G401.6 (cell line): Measurements from ENCODE around the gene DPEP2.
"Not testable (repeated sequence)": the region's sequence is repeated elsewhere in the genome, so short reads cannot be mapped to it uniquely, and the experiment has no call there.

Source experiments
- FAIRE-seq: peaks from 2 replicates; lab custom pipeline; 2012; peaks lifted over from hg19 to GRCh38; lab: Jason Lieb, UNC

The DPEP2 gene, protein sequence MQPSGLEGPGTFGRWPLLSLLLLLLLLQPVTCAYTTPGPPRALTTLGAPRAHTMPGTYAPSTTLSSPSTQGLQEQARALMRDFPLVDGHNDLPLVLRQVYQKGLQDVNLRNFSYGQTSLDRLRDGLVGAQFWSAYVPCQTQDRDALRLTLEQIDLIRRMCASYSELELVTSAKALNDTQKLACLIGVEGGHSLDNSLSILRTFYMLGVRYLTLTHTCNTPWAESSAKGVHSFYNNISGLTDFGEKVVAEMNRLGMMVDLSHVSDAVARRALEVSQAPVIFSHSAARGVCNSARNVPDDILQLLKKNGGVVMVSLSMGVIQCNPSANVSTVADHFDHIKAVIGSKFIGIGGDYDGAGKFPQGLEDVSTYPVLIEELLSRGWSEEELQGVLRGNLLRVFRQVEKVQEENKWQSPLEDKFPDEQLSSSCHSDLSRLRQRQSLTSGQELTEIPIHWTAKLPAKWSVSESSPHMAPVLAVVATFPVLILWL

DNA sequence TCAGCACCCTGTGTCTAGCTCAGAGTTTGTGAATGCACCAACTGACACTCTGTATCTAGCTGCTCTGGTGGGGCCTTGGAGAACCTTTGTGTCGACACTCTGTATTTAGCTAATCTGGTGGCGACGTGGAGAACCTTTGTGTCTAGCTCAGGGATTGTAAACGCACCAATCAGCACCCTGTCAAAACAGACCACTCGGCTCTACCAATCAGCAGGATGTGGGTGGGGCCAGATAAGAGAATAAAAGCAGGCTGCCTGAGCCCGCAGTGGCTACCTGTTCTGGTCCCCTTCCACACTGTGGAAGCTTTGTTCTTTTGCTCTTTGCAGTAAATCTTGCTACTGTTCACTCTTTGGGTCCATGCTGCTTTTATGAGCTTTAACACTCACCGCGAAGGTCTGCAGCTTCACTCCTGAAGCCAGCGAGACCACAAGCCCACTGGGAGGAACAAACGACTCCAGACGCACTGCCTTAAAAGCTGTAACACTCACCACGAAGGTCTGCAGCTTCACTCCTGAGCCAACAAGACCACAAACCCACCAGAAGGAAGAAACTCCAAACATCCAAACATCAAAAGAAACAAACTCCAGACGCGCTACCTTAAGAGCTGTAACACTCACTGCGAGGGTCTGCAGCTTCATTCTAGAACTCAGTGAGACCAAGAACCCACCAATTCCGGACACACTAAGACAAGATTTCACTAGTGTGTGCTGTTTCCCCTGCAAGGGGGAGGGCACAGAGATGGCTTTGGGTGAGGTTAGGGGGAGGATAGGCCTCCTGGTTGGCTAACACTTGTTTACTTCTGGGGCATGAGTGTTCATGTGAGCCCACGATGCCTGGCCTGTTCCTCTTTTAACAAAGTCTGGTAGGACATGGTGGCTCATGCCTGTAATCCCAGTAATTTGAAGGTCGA lies at the start of gene DPEP2:
Gene DPEP2 (minus strand): TSS at position 706 of the 910 bp plus-strand sequence. CDS start 6,272 bp downstream, outside the sequence.
- not testable (repeated sequence) for FAIRE-seq

DNA sequence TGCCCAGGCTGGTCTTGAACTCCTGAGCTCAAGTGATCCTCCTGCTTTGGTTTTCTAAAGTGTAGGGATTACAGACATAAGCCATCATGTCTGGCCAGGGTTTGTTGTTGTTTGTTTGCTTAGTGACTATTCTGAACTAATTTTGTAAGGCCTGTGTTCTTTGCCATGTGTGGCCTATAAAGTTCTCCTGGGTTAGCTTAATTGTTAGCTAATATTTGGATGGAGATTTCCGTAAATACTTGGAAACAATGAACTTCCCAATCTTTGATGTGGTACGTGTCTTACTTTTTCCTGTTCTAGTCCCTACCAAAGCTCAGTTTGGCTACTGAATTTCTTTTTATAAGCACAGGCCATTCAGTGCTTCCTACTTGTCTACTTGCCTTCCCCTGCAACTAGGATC lies 48.7 kb upstream of the DPEP2 start:
- FAIRE-seq = no peak

DNA sequence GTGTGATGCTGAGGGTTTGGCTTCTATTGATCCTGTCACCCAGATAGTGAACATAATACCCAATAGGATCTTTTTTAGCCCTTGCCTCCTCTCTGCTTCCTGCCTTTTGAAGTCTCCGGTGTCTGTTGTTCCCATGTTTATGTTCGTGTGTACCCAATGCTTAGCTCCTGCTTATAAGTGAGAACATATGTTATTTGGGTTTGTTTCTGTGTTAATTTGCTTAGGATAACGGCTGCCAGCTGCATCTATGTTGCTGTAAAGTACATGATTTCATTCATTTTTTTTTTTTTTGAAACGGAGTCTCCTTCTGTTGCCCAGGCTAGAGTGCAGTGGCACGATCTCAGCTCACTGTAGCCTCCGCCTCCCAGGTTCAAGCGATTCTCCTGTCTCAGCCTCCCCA lies 46.8 kb upstream of the DPEP2 start:
- no peak for FAIRE-seq

DNA sequence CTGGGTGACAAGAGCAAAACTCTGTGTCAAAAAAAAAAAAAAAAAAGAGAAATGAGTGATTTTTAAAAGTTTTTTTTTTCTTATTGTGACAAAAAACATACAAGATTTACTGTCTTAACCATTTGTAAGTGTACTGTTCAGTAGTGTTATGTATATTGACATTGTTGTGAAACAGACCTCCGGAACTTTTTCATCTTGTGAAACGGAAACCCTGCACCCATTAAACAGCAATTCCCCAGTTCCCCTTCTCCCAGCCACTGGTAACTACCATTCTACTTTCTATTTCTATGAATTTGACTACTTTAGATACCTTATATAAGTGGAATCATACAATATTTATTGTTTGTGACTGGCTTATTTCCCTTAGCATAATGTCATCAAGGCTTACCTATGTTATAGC lies 42.5 kb upstream of the DPEP2 start:
- FAIRE-seq = no peak

DNA sequence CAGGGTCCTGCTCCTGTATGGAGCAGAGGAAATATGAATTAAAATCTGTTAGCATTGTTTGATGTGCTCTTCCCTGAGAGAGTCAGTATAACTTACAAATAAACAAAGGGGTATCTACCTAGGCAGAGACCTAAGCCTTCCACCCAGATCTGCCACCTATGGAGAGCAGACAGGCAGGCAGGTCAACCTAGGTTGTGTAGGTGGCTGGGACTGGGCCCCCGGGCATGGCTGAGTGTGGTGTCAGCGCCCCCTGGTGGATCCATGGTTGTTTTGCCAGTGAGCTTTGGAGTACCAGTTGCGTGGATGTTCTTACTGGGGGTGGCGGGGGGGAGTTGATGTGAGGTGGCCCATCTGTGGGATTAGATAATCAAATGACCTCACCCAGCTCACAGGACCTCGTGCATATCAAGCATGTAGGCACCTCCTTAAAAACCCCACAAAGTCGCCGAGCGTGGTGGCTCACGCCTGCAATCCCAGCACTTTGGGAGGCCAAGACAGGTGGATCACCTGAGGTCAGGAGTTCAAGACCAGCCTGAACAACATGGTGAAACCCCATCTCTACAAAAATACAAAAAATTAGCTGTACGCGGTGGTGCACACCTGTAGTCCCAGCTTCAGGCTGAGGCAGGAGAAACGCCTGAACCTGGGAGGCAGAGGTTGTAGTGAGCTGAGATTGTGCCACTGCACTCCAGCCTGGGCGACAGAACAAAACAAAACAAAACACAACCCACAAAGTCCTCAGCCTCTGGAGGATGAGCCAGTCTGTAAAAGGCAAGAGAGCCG lies 41.4 kb upstream of the DPEP2 start:
- FAIRE-seq = peak; percentile 8

DNA sequence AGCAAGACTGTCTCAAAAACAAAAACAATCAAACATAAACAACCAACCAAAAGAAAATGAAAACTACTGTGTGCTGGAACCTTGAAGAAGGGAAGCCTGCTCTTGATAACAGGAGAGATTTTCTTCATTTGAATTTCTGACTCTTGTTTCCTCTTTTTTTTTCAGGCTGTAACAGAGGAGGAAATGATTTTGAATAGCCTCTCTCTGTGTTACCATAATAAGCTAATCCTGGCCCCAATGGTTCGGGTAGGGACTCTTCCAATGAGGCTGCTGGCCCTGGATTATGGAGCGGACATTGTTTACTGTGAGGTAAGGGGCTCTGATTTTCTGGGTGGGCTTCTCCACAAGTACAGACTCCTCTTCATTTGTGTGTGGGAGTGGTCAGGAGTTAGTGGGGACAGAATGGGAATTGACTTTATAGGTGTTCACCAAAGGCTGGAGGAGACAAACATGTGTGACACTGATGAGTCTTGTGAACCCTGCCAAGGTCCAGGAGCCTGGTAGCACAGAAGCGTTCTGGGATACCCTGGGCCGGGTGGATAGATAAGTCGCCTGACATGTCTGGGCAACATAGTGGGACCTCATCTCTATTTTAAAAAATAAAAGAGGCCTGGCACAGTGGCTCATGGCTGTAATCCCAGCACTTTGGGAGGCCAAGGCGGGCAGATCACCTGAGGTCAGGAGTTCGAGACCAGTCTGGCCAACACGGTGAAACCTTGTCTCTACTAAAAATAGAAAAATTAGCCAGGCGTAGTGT lies 38.7 kb upstream of the DPEP2 start:
- FAIRE-seq = no peak

DNA sequence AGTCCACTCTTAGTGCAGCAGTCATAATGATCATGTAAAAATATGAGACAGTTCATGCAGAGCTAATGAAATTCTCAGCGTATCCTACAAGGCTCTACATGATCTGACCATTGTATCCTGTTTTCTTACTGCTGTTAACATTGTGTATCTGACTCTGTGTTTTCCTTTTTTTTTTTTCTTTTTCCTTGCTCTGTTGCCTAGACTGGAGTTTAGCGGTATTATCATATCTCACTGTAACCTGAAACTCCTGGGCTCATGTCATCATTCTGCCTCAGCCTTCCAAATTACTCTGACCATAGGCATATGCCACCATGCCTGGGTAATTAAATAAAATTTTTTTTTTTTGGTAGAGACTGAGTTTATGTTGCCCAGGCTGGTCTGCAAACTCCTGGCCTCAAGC lies 35.9 kb upstream of the DPEP2 start:
- no peak for FAIRE-seq

DNA sequence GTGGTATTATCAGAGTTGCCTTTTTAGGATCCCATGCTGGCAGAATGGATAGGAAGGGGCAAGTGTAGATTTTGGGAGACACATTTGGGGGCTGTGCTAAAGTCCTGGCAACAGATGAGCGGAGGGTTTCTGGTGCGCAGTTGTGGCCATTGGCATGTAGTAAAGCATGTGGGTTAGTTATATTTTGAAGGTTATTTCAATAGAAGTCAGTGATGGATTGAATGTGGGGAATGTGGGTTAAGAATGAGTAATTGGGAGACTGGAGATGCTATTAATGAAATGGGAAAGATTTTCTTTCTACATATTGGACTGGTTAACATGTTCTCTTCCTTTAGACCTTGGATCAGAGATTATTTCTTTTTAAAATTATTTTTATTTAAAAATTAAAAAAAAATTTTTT lies 33.8 kb upstream of the DPEP2 start:
- FAIRE-seq = no peak

DNA sequence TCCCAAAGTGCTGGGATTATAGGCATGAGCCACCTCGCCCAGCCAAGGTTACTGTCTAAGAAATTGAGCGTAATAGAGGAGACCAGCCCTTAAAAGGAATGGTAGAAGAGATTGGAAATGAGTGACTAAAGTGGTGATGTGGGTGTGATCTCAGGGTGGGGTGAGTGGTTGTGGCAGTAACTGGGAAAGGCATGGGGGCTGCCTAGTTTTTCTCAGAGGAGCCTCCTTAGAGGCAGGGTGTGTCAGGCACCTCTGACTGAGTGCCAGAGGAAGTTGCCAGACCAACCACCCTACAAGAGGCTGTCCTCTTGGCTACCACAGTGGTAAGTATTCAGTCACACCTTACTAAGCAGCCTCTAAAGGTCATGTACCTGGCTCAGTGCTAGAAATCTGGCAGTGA lies 32.7 kb upstream of the DPEP2 start:
- no peak for FAIRE-seq

DNA sequence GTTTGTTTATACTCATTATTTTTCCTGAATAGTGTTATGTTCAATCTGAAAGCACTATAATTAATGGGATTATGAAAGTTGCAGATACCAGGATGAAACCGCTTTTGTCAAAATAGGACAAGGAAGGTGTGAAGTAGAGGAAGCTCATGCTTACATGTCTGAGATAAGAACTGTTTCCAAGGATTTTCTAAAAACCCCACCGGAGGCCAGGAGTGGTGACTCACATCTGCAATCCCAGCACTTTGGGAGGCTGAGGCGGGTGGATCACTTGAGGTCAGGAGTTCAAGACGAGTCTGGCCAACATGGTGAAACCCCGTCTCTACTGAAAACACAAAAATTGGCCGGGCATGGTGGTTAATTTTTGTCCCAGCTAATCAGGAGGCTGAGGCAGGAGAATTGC lies 30.8 kb upstream of the DPEP2 start:
- FAIRE-seq = not testable (repeated sequence)

DNA sequence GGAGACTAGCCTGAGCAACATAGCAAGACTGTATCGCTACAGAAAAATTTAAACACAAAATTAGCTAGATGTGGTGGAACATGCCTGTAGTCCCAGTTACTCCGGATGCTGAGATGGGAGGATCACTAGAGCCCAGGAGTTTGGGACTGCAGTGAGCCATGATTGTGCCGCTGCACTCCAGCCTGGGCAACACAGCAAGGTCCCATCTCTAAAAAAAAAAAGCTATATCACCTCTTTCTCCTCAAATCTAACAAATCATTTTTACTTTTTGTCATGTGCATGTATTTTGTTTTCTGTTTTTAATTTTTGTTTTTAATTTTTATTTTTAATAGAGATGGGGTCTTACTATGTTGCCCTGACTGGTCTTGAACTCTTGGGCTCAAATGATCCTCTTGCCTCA lies 29.7 kb upstream of the DPEP2 start:
- FAIRE-seq = no peak

DNA sequence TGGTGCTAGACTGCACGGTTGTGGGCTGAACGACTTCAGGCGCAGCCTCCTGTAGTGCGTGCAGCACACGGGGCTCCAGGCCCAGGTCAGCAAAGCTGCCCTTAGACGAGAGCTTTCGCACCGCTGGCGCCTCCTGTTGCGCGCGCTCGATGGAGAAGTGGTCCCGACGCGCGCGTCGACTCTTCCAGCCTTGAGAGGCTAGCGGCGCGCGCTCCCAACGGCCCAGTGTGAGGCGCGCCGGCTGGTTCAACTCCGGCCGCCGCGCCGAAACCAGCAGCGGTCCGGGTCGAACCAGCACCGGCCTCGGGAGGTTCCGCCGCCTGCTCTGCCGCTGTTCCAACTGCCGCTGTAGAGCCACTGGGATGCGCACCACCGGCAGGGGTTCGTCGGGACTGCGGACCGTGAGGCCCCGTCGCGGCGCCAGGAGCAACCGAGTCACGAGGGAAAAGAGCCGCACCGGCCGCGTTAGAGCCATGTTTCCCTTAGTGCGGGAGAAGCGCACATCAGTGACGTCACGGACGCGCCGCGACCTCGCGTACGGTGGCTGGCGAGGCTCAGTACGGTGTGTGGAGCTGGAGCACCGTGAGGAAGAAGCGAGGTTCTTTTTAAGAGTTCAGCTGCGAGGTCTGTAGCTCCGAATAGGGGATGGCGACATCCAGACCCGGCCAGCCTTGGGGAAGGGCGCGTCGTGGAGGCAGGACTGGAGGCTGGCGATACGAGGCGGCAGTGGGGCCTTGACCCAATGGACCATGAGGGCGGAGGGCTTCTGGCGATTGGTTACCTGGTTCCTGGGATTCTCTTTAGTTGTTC lies 23.6 kb upstream of the DPEP2 start, which contains the start of the genes DDX28 and DUS2:
Gene DDX28 (minus strand): TSS at position 505 of the 810 bp plus-strand sequence. CDS start 30 bp downstream, at position 475.
Gene DUS2 (plus strand): TSS at position 557 of the 810 bp plus-strand sequence. CDS start 14,740 bp downstream, outside the sequence.
- FAIRE-seq = no peak

DNA sequence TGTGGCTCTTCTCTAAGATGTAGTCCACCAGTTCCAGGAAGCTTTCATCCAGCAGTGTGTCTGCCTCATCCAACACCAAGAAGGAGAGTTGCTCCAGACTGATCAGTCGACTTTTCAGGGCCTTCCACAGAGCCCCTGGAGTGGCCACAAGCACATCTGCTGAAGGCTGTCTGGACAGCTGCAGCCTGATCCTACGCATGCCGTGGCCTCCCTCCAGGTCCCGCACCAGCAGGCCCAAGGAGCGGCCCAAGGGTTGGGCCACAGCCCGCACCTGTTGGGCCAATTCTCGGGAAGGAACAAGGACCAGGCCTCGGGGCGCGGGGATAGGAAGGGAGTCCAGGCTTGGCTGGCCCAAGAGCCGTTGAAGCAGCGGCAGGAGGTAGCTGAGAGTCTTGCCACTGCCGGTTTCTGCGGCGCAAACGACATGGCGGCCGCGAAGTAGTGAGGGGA lies 23.0 kb upstream of the DPEP2 start:
- no peak for FAIRE-seq

DNA sequence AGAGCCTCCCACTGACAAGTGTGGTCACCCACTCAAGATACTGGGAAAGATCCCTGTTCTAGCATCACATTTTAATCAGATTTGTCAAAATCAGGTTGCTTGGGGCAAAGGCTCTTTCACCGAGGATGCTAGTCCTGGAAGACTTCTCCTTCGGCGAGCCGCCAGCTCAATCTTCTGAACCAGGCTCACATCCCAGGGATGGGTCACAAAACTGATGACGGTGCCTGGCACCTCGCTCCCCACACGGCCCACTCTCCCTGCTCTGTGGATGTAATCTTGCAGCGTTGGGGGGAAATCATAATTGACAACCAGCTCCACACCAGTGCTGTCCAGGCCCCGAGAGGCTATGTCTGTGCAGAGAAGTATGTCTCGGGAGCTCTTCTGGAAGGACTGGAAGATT lies 22.2 kb upstream of the DPEP2 start:
- no peak for FAIRE-seq

DNA sequence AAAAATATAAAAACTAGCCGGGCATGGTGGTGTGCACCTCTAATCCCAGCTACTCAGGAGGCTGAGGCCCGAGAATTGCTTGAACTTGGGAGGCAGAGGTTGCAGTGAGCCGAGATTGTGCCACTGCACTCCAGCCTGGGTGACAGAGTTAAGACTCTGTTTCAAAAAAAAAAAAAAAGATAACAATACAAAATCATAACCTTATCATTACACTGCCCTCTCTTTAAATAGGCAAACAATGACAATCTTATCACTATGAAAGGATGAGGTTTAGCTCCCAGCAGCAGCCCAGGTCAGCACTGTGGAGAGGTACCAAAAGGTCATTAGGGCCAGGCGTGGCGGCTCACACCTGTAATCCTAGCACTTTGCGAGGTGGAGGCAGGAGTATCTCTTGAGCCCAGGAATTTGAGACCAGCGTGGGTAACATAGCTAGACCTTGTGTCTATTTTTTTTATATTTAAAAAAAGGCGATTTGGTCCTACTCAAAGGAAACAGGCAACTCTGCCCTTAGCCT lies 19.9 kb upstream of the DPEP2 start:
- FAIRE-seq = no peak

DNA sequence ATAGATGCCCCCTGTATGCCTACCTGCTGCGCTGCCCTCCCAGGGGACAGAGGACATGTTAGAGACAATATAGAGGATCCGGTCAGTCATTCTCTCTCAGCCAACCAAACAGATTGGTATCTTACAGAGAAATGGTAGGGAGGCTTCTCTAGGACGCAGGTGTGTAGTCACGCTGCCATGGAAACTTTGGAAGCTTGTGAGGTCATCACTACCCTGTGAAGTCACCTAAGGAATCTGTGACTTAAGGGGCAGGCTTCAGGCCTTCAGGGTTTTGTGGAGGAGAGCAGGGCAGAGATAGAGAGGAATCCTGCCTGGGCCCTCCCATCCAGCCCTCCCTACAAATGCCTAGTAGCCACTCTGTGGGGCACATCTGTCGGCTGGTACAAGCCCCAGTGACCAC lies 16.4 kb upstream of the DPEP2 start, which contains the start of gene DPEP2NB:
Gene DPEP2NB (minus strand): TSS at position 231 of the 400 bp plus-strand sequence. CDS start 141 bp downstream, at position 90.
- FAIRE-seq = no peak

DNA sequence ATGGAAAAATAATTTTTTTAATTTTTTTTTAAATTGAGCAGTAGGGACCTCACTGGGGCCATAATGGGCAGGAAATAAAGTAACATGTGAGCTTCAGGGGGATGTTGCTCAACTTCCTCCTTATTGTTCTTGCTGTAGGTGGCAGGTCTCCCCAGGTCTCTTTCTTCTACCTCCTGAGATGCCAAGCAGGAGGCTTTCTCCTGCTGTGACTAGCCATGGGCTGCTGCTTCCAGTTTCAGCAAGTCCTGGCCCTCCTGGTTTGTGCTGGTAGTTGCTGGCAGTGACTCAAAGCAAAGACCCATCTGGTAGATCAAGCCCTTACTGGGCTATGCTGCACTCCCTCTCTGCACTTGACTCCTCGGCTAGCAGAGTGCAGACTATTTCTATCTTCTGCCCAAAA lies 14.2 kb upstream of the DPEP2 start:
- no peak for FAIRE-seq

DNA sequence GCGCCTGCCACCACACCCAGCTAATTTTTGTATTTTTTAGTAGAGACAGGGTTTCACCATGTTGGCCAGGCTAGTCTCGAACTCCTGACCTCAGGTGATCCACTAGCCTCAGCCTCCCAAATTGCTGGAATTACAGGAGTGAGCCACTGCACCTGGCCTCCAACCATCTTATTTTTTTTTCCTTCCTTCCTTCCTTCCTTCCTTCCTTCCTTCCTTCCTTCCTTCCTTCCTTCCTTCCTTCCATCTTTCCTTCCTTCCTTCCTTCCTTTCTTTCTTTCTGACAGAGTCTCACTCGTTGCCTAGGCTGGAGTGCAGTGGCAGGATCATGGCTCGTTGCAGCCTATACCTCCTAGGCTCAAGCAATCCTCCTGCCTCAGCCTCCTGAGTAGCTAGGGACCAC lies 10.6 kb upstream of the DPEP2 start:
- FAIRE-seq = not testable (repeated sequence)

DNA sequence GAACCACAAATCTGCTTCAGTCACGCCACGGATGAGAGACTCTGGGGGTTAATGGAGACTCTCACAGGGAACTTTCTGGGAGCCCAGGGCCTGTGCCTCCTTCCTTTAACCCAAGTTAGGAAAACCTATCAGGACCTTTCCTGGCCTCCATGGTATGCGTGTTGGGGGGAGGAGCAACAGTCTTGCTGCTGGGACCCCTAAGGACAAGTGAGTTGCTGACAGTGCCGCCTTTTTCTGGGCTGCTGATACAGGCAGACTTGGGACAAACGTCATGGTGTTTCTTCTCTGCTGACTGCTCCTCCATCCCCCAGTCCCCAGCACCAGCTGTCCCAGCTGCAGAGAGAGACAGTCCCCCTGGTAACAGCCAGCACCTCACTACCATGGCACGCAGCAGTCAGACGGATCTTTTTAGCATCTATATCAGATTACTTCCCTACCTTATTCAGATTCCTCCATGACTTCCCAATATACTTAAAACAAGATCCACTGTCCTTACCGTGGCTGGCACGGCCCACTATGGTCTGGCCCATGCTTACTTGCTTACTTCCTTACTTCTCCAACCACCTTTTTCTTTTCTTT lies 10.0 kb upstream of the DPEP2 start:
- no peak for FAIRE-seq
